Measurements from ENCODE around the gene NTRK3. TPM values are rescaled to one million over a fixed set of nuclear protein-coding genes. Genes with fewer than 3 reads are reported as not detected.

NTRK3 gene
- total and polyA plus RNA-seq, 2 of the 8 experiments (the other 6 are each of a cell fraction or from before 2014, with no cell fraction given) = 4.5 to 6.8 TPM

GRCh38 chr15:87924433-87924832, 332.1 kb downstream of the NTRK3 start:
- POLR2A ChIA-PET (ENCODE audit: partially characterized antibody) = no interaction called here
- 90% methylated on average over 1 of the region's 1 CpG; no CpG with 5 or more reads in 1 of the 2 experiments for WGBS, 2 experiments (ENCODE audit: extremely low coverage in 1 of 2, insufficient coverage in 1 of 2, insufficient read length in 1 of 2, insufficient replicate concordance in 2 of 2, low coverage in 1 of 2, low lambda C conversion rate in 2 of 2, missing lambda C conversion rate in 1 of 2)

More at GRCh38 chr15:87924433-87924832, 332.1 kb downstream of the NTRK3 start:
- Histone ChIP-seq H3K27me3 (replicated peaks in 1 of 4; ENCODE audit: control insufficient read depth in 3 of 4, extremely low read depth in 1 of 4, insufficient read depth in 3 of 4, low read length in 3 of 4) (no peaks in the 10 kb centered on the region), H4K5ac (ENCODE audit: insufficient read length, low read depth, low read length) (no peak overlapping the region), H2AFZ (ENCODE audit: low read length) (no peak overlapping the region), H2BK12ac (ENCODE audit: low read depth, low read length) (no peak overlapping the region), H2BK20ac (ENCODE audit: low read length) (no peak overlapping the region), H2BK15ac (ENCODE audit: low read length) (no peak overlapping the region), H3K9ac (replicated peaks in 1 of 4; ENCODE audit: extremely low read depth in 1 of 4, low read depth in 3 of 4, low read length in 3 of 4) (no peak overlapping the region), H3K4me2 (ENCODE audit: insufficient read depth in 1 of 2, low read depth in 2 of 2, low read length in 2 of 2) (no peak overlapping the region), H3K23ac (ENCODE audit: insufficient read length) (no peak overlapping the region), H2BK120ac (replicated peaks; ENCODE audit: low read depth, low read length) (no peak overlapping the region), H3K79me2 (ENCODE audit: control insufficient read depth in 1 of 2, insufficient read depth in 2 of 2, low read length in 2 of 2) (no peaks in the 10 kb centered on the region), H3K14ac (ENCODE audit: insufficient read length) (no peak overlapping the region), H3K9me3 (ENCODE audit: insufficient read depth in 2 of 2, low read depth in 1 of 2, low read length in 1 of 2) (no peaks in the 10 kb centered on the region), H3K23me2 (ENCODE audit: low read depth, low read length) (no peaks in the 10 kb centered on the region), H3K79me1 (ENCODE audit: low read depth, low read length) (no peaks in the 10 kb centered on the region), H3K4me1 (replicated peaks in 1 of 4; ENCODE audit: control insufficient read depth in 3 of 4, insufficient read depth in 4 of 4, low read length in 3 of 4) (no peaks in the 10 kb centered on the region), H3K27ac (ENCODE audit: low read depth, low read length) (no peak overlapping the region), H2BK5ac (ENCODE audit: low read depth, low read length) (no peak overlapping the region), H4K20me1 (replicated peaks in 1 of 2; ENCODE audit: control insufficient read depth in 1 of 2, insufficient read depth in 2 of 2, low read length in 2 of 2) (no peaks in the 10 kb centered on the region), H3K56ac (replicated peaks; ENCODE audit: insufficient read length, low read depth, low read length) (no peak overlapping the region), H3K36me3 (ENCODE audit: control insufficient read depth in 2 of 4, insufficient read depth in 4 of 4, low read length in 3 of 4) (no peaks in the 10 kb centered on the region), H3K4ac (replicated peaks; ENCODE audit: insufficient read length, low read depth, low read length) (no peak overlapping the region), H4K91ac (replicated peaks; ENCODE audit: insufficient read length, low read length) (no peak overlapping the region), H2AK5ac (ENCODE audit: low read depth, low read length) (no peak overlapping the region), H3K4me3 (ENCODE audit: extremely low read depth in 1 of 4, insufficient read depth in 2 of 4, low read depth in 3 of 4, low read length in 4 of 4) (no peak overlapping the region), H4K8ac (ENCODE audit: extremely low read depth, insufficient read depth, low read length) (no peak overlapping the region), H3K18ac (ENCODE audit: extremely low read depth, low read length) (no peak overlapping the region)
- FAIRE-seq (no peak), DNase-seq (ENCODE audit: low read depth in 1 of 2, low spot score in 2 of 2) (no peak)
- TF ChIP-seq SP4 (IDR thresholded peaks at IDR 0.05; ENCODE audit: low read length) (no peak), ZNF274 (IDR thresholded peaks at IDR 0.05; ENCODE audit: borderline replicate concordance, extremely low read depth, low read length) (no peak), TAF7 (optimal IDR thresholded peaks at IDR 0.05; ENCODE audit: borderline replicate concordance, low read depth, low read length) (no peak), KDM5A (IDR thresholded peaks at IDR 0.05; ENCODE audit: low read length) (no peak), ASH2L (IDR thresholded peaks at IDR 0.05; ENCODE audit: low read length) (no peak), CBX8 (IDR thresholded peaks at IDR 0.05; ENCODE audit: borderline replicate concordance, low read depth, low read length) (no peak), POU5F1 (IDR thresholded peaks at IDR 0.05; ENCODE audit: low read depth, low read length) (no peak), KDM4A (IDR thresholded peaks at IDR 0.05; ENCODE audit: low read depth, low read length, severe bottlenecking) (no peak), TEAD4 (IDR thresholded peaks at IDR 0.05; ENCODE audit: low read depth, low read length) (no peak), YY1 (IDR thresholded peaks at IDR 0.05; ENCODE audit: low read depth, low read length) (no peak), SIRT6 (IDR thresholded peaks at IDR 0.05; ENCODE audit: low read length) (no peak), SUZ12 (IDR thresholded peaks at IDR 0.05; ENCODE audit: low read length) (no peak), RXRA (IDR thresholded peaks at IDR 0.05; ENCODE audit: insufficient read depth, low read depth, low read length) (no peak), RNF2 (IDR thresholded peaks at IDR 0.05; ENCODE audit: borderline replicate concordance, low read depth, low read length, missing control alignments, poor library complexity, severe bottlenecking) (no peak), RFX5 (IDR thresholded peaks at IDR 0.05; ENCODE audit: borderline replicate concordance, low read depth, low read length) (no peak)
- CTCF ChIA-PET (ENCODE audit: partially characterized antibody) = interaction anchor here (1.3 kb wide), 1 partner anchor 10 kb away, joined by 3 read pairs; no protein-coding TSS in a partner anchor
